Erythroblast (primary cell): ENCODE results near the gene CBLB.

Experiments used
- GATA1 ChIP-seq: IDR thresholded peaks from 2 replicates; pipeline ENCODE4 v1.6.1; 2011; ENCODE audit warnings: low read depth, mild to moderate bottlenecking, control low read depth, low read length, moderate library complexity
- POLR2A ChIP-seq: IDR thresholded peaks from 2 replicates; pipeline ENCODE4 v1.6.1; 2011; ENCODE audit warnings: mild to moderate bottlenecking, low read length

DNA sequence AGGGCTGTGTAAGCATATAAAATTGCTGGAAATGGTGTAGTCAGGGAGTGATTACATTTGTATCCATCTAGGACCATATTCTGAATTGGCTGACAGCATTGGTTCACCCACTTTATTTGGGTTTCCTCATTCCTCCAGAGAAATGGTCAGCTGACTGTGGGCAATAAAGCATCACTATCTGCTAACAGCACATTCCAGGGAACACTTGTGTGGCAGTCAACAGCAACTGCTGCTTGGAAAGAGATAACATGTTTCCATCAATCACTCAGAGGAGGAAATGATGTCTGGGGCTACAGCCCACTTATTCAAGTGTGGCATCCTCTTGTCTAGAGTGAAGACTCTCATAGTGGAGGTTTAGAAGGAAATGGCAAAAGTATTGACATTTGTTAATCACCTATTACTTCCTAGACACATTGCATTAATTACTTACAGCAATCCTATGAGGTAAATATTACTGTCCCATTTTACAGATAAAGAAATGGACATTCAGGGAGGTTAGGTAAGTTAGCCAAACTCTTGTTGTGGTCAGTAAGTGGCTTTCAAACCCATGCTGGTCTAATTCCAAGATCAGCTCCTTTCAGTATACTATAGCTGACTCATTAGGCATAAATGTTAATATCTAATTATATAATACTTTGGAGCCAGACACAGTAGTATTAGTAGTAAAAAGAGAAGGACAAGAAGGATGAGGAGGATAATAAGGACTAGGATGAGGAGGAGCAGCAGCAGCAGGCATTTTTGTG, 254.4 kb downstream of the CBLB start:
- no peak for TF ChIP-seq POLR2A
- TF ChIP-seq GATA1: no peak
